ENCODE measurements around the gene KBTBD12. TPM values are rescaled to one million over a fixed set of nuclear protein-coding genes. Genes with fewer than 3 reads are reported as not detected.
"Not testable (repeated sequence)": the region's sequence is repeated elsewhere in the genome, so short reads cannot be mapped to it uniquely, and the experiment has no call there.

The KBTBD12 gene
- total RNA-seq, 1 donor from 2014 or later: not detected

GRCh38 chr3:127903611-127904375 lies 11.2 kb upstream of the KBTBD12 start:
- DNase-seq: no peak

GRCh38 chr3:127905556-127905955 lies 9.5 kb upstream of the KBTBD12 start:
- no peak for DNase-seq

- DNase-seq: not testable (repeated sequence)
These were observed 8.4 kb upstream of the KBTBD12 start for GRCh38 chr3:127906653-127907052.

GRCh38 chr3:127908202-127908601 lies 6.8 kb upstream of the KBTBD12 start:
- DNase-seq: no peak

GRCh38 chr3:127908951-127909350 lies 6.1 kb upstream of the KBTBD12 start:
- DNase-seq: no peak

GRCh38 chr3:127909646-127910045 lies 5.4 kb upstream of the KBTBD12 start:
- DNase-seq: no peak

GRCh38 chr3:127911421-127911931 lies 3.6 kb upstream of the KBTBD12 start:
- DNase-seq: no peak

- not testable (repeated sequence) for DNase-seq
These were observed 1.2 kb upstream of the KBTBD12 start for GRCh38 chr3:127913841-127914240.

GRCh38 chr3:127914584-127914983 lies 448 bp upstream of the KBTBD12 start:
- no peak for DNase-seq

- no peak for DNase-seq
These were observed 983 bp downstream of the KBTBD12 start for GRCh38 chr3:127915937-127916493.

GRCh38 chr3:127920738-127921137 lies 5.7 kb downstream of the KBTBD12 start:
- DNase-seq: no peak

- no peak for DNase-seq
These were observed 8.6 kb downstream of the KBTBD12 start for GRCh38 chr3:127923611-127924010.

- no peak for DNase-seq
These were observed 10.4 kb downstream of the KBTBD12 start for GRCh38 chr3:127925384-127925783.

- DNase-seq: no peak
These were observed 13.0 kb downstream of the KBTBD12 start for GRCh38 chr3:127927829-127928604.

- no peak for DNase-seq
These were observed 14.9 kb downstream of the KBTBD12 start for GRCh38 chr3:127929818-127930413.

GRCh38 chr3:127933396-127933795 lies 18.4 kb downstream of the KBTBD12 start:
- no peak for DNase-seq

GRCh38 chr3:127938800-127939199 lies 23.8 kb downstream of the KBTBD12 start:
- DNase-seq: no peak

GRCh38 chr3:127940116-127940515 lies 25.1 kb downstream of the KBTBD12 start:
- no peak for DNase-seq

GRCh38 chr3:127942613-127943012 lies 27.6 kb downstream of the KBTBD12 start:
- no peak for DNase-seq

- DNase-seq: no peak
These were observed 33.2 kb downstream of the KBTBD12 start for GRCh38 chr3:127948211-127948610.

- DNase-seq: no peak
These were observed 34.5 kb downstream of the KBTBD12 start for GRCh38 chr3:127949446-127950055.

- DNase-seq: no peak
These were observed 36.2 kb downstream of the KBTBD12 start for GRCh38 chr3:127951276-127951675.

Data from dermis blood vessel endothelial cell (primary cell).